Natural killer cell (primary cell): ENCODE results near the gene AJM1. TPM values are rescaled to one million over a fixed set of nuclear protein-coding genes. Genes with fewer than 3 reads are reported as not detected.

Experiments used
- ATAC-seq, 3 donors: fragments of 150-1000 bp in 2 of 3; fragments of 200-7000 bp in 1 of 3; cut with Tn5 transposase; 1 replicate in 1 of 3; 2 replicates in 2 of 3; pipeline ENCODE4 v1.10.0; 2021; ENCODE audit warnings: mild to moderate bottlenecking in 2 of 3, moderate library complexity in 2 of 3
- DNase-seq, 2 donors: peaks; one replicate each; pipeline versions ENCODE4 v3.0.0 to v3.0.0-alpha.2; 2013 to 2021; ENCODE audit warnings: mixed read lengths in 1 of 2
- H3K27ac ChIP-seq: one replicate; pipeline ENCODE4 v1.5.1; 2013; ENCODE audit warnings: mild to moderate bottlenecking, low read length
- H3K27me3 ChIP-seq: one replicate; pipeline ENCODE4 v1.6.1; 2013; ENCODE audit warnings: low read length; ENCODE audit not compliant: control insufficient read depth, insufficient read depth
- H3K36me3 ChIP-seq: one replicate; pipeline ENCODE4 v1.6.1; 2013; ENCODE audit warnings: low read length; ENCODE audit not compliant: control insufficient read depth, insufficient read depth
- H3K4me1 ChIP-seq: one replicate; pipeline ENCODE4 v1.6.1; 2013; ENCODE audit warnings: low read length; ENCODE audit not compliant: control insufficient read depth, insufficient read depth
- H3K4me3 ChIP-seq: one replicate; pipeline ENCODE4 v1.5.1; 2013; ENCODE audit warnings: low read length
- H3K9me3 ChIP-seq: one replicate; pipeline ENCODE4 v1.6.1; 2013; ENCODE audit warnings: low read length; ENCODE audit not compliant: control insufficient read depth, insufficient read depth
- H3K27ac Mint-ChIP-seq, 2 donors: one replicate each; pipeline ENCODE4 v1.8.0; 2022; ENCODE audit warnings: mild to moderate bottlenecking in 2 of 2, mixed read lengths in 2 of 2, moderate library complexity in 1 of 2
- H3K27me3 Mint-ChIP-seq, 2 donors: one replicate each; pipeline ENCODE4 v1.8.0; 2022; ENCODE audit warnings: low read depth in 2 of 2, mixed read lengths in 2 of 2
- H3K36me3 Mint-ChIP-seq: one replicate; pipeline ENCODE4 v1.8.0; 2022; ENCODE audit warnings: mixed read lengths
- H3K4me1 Mint-ChIP-seq, 2 donors: one replicate each; pipeline ENCODE4 v1.8.0; 2022; ENCODE audit warnings: mixed read lengths in 2 of 2
- H3K4me3 Mint-ChIP-seq: one replicate; pipeline ENCODE4 v1.8.0; 2022; ENCODE audit warnings: mild to moderate bottlenecking, moderate library complexity, mixed read lengths
- H3K9me3 Mint-ChIP-seq, 2 donors: one replicate each; pipeline ENCODE4 v1.8.0; 2022; ENCODE audit warnings: mixed read lengths in 2 of 2
- CTCF ChIP-seq: fragments of 200-600 bp; IDR thresholded peaks from one replicate; pipeline ENCODE4 v1.8.0; 2022; ENCODE audit warnings: antibody characterized with exemption
- WGBS: methylation state at CpG from one replicate; pipeline ENCODE4 v1.1.7; 2013; ENCODE audit warnings: missing lambda C conversion rate; ENCODE audit not compliant: insufficient coverage; 5-methylcytosine and 5-hydroxymethylcytosine counted together
- intact Hi-C: fragments of 100-400 bp; cut with micrococcal nuclease; formaldehyde crosslinking; loops from one replicate; pipeline ENCODE4 v1.14.2; 2022
- total RNA-seq, 4 donors: library from RNA; stranded (reverse); fragments of 120-200 nt in 1 of 4; gene quantifications; one replicate each; pipeline versions ENCODE4 v1.2.3 to v1.2.4, GENCODE V29; 2013 to 2022

AJM1 gene
- total RNA-seq, 3 donors from 2014 or later (not counting 1 experiment from before 2014, with no cell fraction given), result 26.6 to 35.6 (median 31.5) TPM

GRCh38 chr9:136815422-136815782, 26.9 kb upstream of the AJM1 start:
- 25% methylated on average over 1 of the region's 1 CpG for WGBS
- H3K4me1 Mint-ChIP-seq, result peaks cover 17 to 36% of the 10 kb centered on the region in 2 donors
- H3K4me3 Mint-ChIP-seq, result no peak overlapping the region
- Histone ChIP-seq H3K9me3 (no peaks in the 10 kb centered on the region), H3K27me3 (no peaks in the 10 kb centered on the region), H3K4me3 (no peak overlapping the region), H3K4me1 (peaks cover 5% of the 10 kb centered on the region), H3K27ac (no peak overlapping the region), H3K36me3 (peaks cover 12% of the 10 kb centered on the region)
- ATAC-seq (no peak), DNase-seq (no peak)
- no peaks in the 10 kb centered on the region for H3K9me3 Mint-ChIP-seq
- no peaks in the 10 kb centered on the region for H3K36me3 Mint-ChIP-seq
- intact Hi-C loops, result no loop called here
- no peak for TF ChIP-seq CTCF
- H3K27ac Mint-ChIP-seq, result no peak overlapping the region
- peaks cover 0 to 2% of the 10 kb centered on the region in 2 donors for H3K27me3 Mint-ChIP-seq

- ATAC-seq (peak; percentile 26 to 64 (median 39)), DNase-seq (no peak)
- H3K36me3 ChIP-seq, result peaks cover 10% of the 10 kb centered on the region
- H3K36me3 Mint-ChIP-seq, result no peaks in the 10 kb centered on the region
- H3K4me3 ChIP-seq, result no peak overlapping the region
- no peak for TF ChIP-seq CTCF
- H3K9me3 ChIP-seq, result no peaks in the 10 kb centered on the region
- H3K4me1 Mint-ChIP-seq, result peaks cover 6 to 14% of the 10 kb centered on the region in 2 donors
- no peaks in the 10 kb centered on the region for H3K27me3 ChIP-seq
- no peak overlapping the region for H3K27ac ChIP-seq
- H3K4me3 Mint-ChIP-seq, result peak overlapping the region; percentile 41
- H3K4me1 ChIP-seq, result peaks cover 6% of the 10 kb centered on the region
- intact Hi-C loops, result no loop called here
- H3K9me3 Mint-ChIP-seq, result no peaks in the 10 kb centered on the region
- H3K27ac Mint-ChIP-seq, result no peak overlapping the region
- 41% methylated on average over 83 of the region's 83 CpGs for whole genome bisulfite sequencing
- peaks cover 0 to 2% of the 10 kb centered on the region in 2 donors for H3K27me3 Mint-ChIP-seq
Observed at GRCh38 chr9:136820971-136821825, 21.1 kb upstream of the AJM1 start.

DNA sequence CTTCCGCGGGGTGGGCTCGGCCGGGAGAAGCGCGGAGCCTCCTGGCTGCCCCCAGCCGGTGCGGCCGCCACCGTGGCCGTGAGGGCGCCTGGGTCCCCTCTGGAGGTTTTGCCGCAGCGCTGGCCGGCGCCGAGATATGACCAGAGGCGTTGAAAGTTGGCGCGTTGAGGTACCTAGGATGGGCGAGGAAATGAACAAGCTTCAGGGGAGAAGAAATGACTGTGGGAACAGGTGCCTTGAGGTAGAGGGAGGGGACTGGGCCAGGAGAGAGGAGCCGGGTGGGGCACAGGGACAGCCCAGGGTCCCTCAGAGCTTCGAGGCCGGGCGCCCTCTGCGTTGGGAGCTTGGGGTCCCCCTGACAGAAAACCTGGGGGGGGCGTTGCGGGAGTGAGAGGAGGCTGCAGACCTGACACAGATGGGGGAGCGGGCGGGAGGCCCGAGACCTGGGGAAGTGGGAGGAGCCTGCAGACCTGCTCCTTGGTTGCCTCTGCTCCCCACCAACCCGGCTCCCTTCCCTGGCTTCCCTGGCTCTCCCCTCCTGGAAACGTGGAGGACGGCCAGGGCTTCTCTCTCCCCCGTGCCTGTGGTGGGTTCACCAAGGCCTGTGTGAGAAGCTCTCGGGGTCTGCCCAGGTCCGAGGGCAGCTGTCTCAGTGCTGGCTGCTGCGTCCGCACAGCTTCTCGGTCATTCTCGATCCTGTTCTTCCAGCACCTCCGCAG, 20.3 kb upstream of the AJM1 start:
- H3K4me3 Mint-ChIP-seq, result no peak overlapping the region
- WGBS, result 84% methylated on average over 42 of the region's 42 CpGs
- no peaks in the 10 kb centered on the region for H3K36me3 Mint-ChIP-seq

More for the DNA sequence above, 20.3 kb upstream of the AJM1 start:
- peaks cover 6% of the 10 kb centered on the region for H3K4me1 ChIP-seq
- intact Hi-C loops, result no loop called here
- no peaks in the 10 kb centered on the region for H3K27me3 ChIP-seq
- H3K27ac ChIP-seq, result no peak overlapping the region
- peaks cover 12% of the 10 kb centered on the region for H3K36me3 ChIP-seq
- no peak for ATAC-seq
- Mint-ChIP-seq H3K27ac (no peak overlapping the region), H3K9me3 (no peaks in the 10 kb centered on the region), H3K4me1 (peaks cover 6 to 14% of the 10 kb centered on the region in 2 donors), H3K27me3 (peaks cover 0 to 2% of the 10 kb centered on the region in 2 donors)
- no peak overlapping the region for H3K4me3 ChIP-seq
- TF ChIP-seq CTCF, result no peak
- H3K9me3 ChIP-seq, result no peaks in the 10 kb centered on the region
- no peak for DNase-seq
